ENCODE data around the gene C17orf58. TPM values are rescaled to one million over a fixed set of nuclear protein-coding genes. Genes with fewer than 3 reads are reported as not detected.
A peak's percentile ranks its signal among the peaks of the same experiment; 100 is the strongest.
"Not testable (repeated sequence)": the region's sequence is repeated elsewhere in the genome, so short reads cannot be mapped to it uniquely, and the experiment has no call there.

The C17orf58 gene
- total RNA-seq (2014; rRNA removed; shearing (Covaris generic)): 27.9 and 32.7 TPM in 2 replicates

DNA sequence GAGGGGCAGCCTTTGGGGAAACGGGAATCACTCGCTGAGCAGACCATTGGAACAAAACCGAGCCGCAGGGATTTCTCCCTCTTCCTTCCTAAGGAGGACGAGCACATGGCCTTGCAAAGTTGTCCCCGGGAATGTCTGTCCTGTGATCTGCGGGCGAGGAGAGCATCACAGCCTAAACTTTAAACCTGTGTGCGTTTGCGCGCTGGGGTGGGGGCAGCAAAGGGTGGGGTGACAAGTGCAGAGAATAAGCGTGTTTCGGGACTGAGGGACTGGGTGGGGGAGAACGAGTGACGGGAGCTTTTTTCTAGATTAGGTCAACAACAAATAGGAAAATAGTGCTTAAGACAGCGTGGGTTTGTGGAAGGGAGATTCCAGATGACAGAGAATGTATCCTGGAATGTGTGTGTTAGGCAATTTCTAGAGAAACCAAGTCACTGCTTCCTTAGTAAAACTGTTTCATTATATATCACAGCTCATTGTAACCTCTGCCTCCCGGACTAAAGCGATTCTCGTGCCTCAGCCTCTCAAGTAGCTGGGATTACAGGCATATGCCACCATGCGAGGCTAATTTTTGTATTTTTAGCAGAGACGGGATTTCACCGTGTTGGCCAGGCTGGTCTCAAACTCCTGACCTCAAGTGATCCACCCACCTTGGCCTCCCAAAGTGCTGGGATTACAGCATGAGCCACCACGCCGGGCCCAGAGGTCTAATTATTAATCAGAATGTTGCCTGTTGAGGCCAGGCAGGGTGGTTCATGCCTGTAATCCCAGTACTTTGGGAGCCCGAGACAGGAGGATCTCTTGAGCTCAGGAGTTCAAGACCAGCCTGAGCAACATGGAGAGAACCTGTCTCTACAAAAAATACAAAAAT is at the start of gene C17orf58:
C17orf58 (minus strand) TSS at position 169 of the 871 bp plus-strand sequence. CDS start 271 bp downstream, outside the sequence.
- DNase-seq (ENCODE audit: low read depth): peak; percentile 15

DNA sequence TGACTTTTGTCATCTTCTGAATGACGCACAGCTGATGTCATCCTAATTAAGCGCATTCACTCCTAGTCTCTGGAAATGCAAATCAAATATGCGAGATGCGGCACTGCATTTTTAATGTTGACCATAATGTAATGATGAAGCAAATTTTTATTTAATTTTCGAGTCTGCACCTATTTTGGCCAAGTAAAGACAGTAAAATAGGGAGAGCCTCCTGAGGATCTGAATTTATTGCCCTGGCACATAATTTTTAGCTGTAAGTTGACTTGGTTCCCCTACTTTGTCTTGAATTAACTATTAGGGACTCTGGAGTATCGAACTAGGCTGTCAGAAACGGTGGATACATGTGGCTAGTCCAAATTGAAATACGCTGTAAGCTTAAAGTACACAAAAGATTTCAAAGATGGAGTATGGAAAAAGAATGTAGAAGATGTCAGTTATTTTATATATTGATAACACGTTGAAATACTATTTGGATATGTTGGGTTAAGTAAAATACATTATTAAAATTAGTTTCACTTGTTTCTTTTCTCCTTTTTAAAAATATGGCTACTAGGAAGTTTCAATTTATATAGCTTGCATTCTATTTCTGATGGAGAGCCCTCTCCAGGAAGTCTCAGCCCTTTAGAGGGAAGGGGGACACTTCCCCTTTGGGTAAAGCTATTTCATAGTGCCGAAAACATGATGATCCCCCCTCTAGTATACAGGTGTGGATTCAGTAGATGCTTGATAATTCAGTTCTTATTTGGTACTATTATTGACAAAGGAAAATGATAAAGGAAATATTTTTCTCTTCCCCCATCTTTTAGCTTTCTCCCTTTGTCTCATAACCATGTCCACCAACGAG is 40.3 kb upstream of the C17orf58 start:
- no peak for DNase-seq (ENCODE audit: low read depth)

DNA sequence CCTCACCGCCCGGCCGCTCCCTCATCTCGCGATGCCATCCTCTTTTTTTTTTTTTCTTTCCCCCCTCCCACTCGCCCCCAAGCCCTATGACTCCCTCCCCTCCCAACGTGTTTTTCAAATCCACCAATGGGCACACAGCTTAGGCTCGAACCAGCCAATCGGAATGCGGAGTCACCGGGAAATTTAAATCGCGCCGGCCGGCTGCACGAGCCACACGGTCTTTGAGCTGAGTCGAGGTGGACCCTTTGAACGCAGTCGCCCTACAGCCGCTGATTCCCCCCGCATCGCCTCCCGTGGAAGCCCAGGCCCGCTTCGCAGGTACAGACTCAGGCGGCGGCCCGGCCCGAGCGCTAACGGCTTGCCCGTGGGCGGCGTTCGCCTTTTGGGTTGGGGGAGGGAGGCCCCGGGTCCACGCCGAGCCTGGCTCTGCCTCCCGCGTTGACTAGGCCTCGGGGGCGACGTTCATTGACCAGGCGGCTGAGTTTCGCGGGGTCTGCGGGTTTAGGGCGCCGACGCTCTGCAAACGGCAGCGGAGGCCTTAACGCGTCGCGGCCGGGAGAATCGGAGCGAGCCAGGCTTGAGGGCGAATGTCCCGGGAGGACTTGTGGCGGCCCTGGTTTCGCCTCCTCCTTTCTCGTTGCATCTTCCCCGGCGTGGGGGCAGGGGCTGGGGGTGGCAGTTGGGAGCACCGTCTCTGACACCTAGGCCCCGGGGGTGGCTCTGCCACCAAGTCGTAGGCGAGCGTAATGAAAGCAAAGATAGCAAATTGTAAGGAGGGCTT is 39.4 kb upstream of the C17orf58 start, which contains the start of gene KPNA2:
KPNA2 (plus strand) TSS at position 213 of the 781 bp plus-strand sequence. CDS start 1,398 bp downstream, outside the sequence.
- DNase-seq (ENCODE audit: low read depth): peak; percentile 58

DNA sequence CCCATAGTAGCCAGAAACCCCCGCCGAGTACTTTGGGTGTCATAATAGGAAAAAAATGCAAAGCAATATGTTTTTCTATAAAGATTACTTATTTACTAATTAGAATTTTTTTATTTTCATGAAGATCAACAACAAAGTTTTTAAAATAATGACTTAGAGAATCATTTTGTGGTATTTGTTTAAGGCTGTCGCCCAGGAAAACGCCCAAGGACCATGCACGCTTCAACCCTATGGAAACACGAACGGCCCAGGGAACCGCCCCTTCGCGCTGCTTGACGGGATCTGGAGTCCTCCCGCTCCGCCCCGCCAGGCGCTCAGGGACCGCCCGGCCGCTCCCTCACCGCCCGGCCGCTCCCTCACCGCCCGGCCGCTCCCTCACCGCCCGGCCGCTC is 38.9 kb upstream of the C17orf58 start:
- peak; percentile 98 for DNase-seq (ENCODE audit: low read depth)

DNA sequence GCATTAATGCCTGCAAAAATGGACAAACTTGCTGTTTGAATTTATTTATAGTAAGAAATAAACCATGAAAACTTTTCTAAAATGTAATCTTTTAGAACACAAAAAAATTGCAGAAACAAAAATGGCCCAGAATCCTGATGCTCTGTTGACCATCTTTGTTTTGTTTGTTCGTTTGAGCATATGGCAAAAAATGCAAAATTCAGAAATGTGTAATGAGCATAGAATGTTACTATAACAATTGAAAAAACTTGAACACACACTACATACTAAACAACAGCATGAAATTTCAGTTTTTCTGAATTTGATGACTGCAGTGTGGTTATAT is 38.1 kb upstream of the C17orf58 start:
- no peak for DNase-seq (ENCODE audit: low read depth)

DNA sequence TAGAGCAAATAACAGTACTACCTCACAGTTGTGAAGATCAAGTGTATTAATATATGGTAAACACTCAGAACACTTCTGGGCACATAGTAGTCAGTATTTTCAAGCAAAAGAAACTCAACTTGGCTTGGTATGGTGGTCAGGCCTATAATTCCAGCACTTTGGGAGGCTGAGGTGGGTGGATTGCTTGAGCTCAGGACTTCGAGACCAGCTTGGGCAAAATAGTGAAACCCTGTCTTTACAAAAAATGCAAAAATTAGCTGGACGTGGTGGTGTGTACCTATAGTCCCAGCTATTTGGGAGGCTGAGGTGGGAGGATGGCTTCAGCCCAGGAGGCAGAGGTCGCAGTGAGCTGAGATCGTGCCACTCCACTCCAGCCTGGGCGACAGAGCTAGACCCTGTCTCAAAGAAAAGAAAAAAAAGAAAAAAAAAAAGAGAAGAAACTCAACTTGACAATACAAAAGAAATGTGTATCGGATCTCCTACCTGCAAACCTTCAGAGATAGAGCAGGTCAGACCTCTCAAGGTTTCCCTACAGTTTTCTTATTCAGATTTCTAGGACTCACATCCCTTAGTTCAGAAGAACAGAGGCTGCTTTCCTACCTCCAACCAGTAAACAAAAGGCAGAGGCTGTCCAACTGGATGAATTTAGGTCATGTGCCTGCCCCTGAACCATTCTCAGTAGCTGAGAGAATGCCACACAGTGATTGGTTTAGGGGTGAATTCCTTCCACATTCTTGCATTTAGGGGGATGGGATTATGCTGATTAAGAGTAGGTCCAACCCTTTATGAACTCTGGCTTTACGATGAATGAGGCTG is 37.6 kb upstream of the C17orf58 start:
- DNase-seq (ENCODE audit: low read depth): no peak

DNA sequence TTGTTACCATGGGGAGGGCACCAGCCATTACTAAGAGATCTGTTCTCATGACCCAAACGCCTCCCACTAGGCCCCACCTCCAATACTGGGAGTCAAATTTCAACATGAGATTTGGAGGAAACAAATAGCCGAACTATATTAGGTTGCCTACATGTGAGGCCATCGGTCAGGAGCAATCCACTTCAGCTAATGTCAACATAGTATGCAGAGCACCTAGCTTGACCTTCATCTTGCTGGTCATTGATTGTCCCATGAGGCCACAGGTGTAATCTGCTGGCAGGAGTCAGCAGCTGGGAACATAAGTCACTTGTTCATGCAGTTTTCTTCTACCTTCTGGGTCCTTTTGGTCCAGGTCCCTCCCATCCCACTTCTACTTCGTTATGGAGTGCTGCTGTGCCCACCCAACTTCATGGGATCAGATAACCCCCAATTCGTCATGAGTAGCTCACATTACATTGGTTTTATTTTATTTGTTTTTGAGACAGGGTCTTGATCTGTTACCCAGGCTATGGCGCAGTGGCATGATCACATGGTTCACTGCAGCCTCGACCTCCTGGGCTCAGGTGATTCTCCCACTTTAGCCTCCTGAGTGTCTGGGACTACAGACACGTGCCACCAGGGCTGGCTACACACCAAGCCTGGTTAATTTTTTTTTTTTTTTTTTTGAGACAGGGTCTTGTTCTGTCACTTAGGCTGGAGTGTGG is 33.4 kb upstream of the C17orf58 start:
- DNase-seq (ENCODE audit: low read depth): no peak

DNA sequence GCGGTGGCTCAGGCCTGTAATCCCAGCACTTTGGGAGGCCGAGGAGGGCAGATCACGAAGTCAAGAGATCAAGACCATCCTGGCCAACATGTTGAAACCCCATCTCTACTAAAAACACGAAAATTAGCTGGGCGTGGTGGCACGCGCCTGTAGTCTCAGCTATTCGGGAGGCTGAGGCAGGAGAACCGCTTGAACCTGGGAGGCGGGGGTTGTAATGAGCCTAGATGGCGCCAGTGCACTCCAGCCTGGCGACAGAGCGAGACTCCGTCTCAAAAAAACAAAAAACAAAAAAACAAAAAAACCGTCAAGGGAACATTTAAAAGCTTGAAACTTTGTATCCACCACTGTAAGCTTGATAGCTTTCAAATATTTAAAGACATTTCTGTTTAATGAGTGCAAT is 26.3 kb upstream of the C17orf58 start:
- DNase-seq (ENCODE audit: low read depth): not testable (repeated sequence)

DNA sequence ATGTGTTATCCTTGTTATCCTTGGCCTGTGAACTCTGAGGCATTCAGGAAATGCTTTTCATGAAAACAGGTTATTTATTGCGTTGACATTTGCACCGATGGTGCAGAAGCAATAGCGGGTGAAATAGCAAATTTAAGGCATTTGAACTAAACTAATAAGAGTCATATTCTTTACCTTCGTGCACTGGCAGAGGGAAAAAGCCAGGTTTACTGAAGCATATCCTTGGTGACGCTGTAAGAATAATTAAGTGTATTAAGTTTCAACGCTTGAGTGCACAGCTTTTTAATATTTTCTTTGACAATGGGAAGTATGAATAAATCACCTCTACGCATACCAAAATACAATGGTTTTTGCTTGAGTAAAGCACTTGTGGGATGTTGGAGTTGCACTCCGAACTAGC is 25.7 kb upstream of the C17orf58 start:
- no peak for DNase-seq (ENCODE audit: low read depth)

DNA sequence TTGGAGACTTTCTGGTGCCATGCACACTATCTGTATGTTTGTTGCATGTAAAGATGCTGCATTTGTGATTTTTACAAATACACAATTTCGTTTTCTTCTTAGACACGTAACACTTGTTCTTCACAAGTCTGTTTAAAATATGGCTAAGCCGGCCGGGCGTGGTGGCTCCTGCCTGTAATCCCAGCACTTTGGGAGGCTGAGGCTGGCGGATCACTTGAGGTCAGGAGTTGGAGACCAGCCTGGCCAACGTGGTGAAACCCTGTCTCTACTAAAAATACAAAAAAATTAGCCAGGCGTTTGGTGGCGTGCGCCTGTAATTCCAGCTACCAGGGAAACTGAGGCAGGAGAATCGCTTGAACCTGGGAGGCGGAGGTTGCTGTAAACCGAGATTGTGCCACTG is 24.5 kb upstream of the C17orf58 start:
- not testable (repeated sequence) for DNase-seq (ENCODE audit: low read depth)

DNA sequence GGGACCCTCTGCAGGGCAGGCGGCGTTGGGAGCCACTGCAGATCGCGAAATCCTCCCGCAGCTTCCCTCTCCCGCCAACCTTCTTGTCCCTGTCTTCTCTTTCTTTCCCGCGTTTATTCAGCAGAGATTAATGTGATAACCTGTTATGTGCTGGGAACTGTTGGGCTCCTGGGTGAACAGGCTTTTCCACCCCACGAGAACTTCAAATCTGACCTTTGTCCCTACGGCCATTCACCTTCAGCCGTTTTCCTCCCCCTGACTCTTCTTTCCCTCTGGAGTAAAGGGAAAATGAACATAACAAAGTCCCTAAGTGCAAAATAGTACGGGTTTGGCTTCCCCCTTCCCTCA is 24.1 kb upstream of the C17orf58 start:
- no peak for DNase-seq (ENCODE audit: low read depth)

DNA sequence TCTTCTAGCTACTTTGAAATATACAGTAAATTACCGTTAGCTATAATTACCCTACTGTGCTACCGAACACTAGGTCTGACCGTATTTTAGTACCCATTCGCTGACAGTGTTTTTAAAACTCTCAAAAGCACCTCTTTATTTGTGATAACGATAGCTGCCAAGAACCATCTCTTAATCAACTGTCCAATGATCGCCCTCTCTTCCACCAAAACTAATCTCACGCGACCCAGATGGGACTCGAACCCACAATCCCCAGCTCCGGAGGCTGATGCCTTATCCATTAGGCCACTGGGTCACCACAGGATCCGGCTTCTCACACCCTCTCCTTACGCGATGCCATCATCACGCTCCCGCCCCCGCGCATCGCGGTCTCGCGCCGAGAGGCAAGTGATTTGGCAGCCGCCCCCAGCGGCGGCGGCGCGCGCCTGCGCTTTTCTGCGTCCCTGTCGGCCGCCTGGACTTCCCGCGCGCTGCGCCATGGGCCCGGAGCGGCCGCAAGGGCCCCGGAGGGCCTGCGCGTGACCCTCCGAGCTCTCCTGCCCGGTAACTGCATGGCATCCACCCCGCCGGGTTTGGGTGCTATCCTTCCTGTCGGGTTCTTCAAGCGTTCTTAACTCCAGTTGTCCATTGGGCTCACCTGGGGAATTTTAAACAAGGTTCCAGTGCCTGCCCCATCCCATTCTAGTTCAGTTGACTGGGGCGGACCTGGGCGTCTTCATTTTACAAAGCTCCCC is 23.6 kb upstream of the C17orf58 start:
- DNase-seq (ENCODE audit: low read depth): peak; percentile 97

DNA sequence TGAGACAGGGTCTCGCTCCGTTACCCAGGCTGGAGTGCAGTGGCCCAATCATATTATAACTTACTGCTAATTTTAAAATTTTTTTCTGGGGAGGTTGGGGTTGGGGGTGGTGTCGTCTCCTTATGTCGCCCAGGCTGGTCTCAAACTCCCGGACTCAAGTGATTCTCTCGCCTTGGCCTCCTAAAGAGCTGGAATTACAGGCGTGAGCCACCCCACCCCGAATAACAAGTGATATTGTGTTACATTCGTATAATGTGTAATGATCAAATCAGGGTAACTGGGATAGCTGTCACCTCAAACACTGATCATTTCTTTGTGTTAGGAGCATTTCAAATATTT is 23.0 kb upstream of the C17orf58 start:
- DNase-seq (ENCODE audit: low read depth): peak; percentile 14

DNA sequence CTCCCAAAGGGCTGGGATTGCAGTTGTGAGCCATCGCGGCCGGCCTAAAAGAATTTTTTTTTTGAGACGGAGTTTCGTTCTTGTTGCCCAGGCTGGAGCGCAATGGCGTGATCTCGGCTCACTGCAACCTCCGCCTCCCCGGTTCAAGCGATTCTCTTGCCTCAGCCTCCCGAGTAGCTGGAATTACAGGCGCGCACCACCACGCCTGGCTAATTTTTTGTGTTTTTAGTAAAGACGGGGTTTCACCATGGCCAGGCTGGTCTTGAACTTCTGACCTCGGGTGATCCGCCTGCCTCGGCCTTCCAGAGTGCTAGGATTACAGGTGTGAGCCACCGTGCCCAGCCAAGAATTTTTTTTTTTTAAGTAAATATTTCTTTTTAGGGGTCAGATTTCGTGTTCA is 22.2 kb upstream of the C17orf58 start:
- not testable (repeated sequence) for DNase-seq (ENCODE audit: low read depth)

DNA sequence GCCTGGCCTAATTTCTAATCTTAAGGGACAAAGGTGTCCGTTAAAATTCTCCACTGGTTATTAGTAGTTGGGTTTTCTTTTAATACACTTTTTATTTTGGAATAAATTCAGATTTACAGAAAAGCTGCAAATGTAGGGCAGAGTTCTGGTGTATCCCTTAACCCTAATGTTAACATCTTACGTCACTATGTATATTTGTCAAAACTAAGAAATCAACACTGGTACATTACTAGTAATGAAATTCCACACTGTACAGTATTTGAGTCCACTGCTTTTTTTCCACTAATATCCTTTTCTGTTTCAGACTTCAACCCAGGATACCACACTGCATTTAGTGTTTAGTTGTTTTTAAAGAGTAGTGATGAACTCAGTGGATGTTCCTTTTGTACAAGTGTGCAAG is 20.6 kb upstream of the C17orf58 start:
- DNase-seq (ENCODE audit: low read depth): no peak

DNA sequence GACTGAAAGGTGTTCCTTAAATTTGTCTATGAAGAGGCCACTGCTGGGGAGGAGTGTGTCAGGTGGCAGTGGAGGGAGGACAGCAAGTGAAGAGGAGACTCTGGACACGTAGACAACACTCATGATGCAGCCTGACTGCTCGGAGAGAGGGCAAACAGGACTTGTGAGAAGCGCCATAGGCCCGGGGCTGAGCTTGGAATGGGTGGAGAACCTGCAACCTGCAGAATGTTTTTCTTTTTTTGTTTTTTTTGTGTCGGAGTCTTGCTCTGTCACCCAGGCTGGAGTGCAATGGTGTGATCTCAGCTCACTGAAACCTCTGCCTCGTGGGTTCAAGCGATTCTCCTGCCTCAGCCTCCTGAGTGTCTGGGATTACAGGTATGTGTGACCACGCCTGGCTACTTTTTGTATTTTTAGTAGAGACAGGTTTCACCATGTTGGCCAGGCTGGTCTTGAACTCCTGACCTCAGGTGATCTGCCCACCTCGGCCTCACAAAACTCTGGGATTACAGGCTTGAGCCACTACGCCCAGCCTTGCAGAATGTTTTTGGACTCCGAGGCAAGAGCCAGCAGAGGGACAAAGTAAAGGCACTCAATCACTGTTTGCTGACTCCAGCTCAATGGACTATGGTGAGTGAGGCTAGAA is 18.9 kb upstream of the C17orf58 start:
- DNase-seq (ENCODE audit: low read depth): no peak

DNA sequence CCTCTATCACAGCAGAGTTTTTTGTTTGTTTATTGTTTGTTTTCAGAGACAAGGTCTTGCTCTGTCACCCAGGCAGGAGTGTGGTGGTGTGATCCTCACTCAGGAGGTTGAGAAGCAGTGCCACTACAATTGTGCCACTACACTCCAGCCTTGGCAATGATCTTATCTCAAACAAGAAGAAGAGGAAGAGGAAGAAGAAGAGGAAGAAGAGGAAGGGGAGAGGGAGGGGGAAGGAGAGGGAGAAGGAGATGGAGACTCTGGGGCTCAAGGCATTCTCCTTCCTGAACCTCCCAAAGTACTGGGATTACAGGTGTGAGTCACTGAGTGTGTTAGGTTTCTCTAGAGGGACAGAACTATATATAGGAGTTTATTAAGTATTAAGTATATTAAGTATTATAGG is 17.1 kb upstream of the C17orf58 start:
- no peak for DNase-seq (ENCODE audit: low read depth)

DNA sequence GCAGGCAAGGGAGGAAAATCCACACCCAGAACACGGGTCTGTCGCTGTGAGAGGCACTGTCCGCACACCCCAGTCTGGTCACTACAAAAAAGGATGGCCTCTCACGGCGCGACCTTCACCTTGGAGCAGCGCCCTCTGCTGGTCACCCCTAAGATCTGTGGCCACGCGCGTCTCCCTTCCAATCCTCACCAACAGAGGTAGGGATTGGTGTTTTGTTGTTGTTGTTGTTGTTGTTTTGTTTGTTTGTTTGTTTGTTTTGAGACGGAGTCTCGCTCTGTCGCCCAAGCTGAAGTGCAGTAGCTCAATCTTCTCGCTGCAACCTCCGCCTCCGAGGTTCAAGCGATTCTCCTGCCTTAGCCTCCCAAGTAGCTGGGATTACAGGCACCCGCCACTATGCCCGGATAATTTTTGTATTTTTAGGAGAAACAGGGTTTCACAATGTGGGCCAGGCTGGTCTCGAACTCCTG is 15.0 kb upstream of the C17orf58 start:
- peak; percentile 54 for DNase-seq (ENCODE audit: low read depth)

DNA sequence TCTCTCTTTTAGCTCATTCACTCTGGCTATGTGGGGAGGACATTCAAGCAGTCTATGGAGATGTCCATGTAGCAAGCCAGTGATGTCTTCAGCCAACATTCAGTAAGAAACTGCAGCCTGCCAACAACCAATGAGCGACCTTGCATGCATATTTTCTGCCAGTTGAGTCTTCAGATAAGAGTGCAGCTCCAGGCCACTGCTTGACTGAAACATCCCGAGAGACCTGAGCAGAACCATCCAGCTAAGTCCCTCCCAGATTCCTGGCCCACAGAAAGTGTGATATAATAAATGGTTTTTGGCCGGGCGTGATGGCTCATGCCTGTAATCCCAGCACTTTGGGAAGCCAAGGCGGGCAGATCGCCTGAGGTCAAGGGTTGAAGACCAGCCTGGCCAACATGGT is 10.5 kb upstream of the C17orf58 start:
- DNase-seq (ENCODE audit: low read depth): no peak
